Transverse colon (tissue), 4 donors: ENCODE measurements around the gene ANO9. TPM values are rescaled to one million over a fixed set of nuclear protein-coding genes. Genes with fewer than 3 reads are reported as not detected.

ENCODE experiments used
- DNase-seq: peaks from one replicate; pipeline ENCODE4 v3.0.0-alpha.2; 2019
- H3K27ac ChIP-seq, 4 donors: fragments of 200-600 bp; sonication (generic); 2 replicates each; pipeline ENCODE4 v1.5.1; 2016 to 2018; ENCODE audit warnings: inconsistent platforms in 4 of 4
- H3K27me3 ChIP-seq: fragments of 200-600 bp; sonication (generic); 2 replicates; pipeline ENCODE4 v1.5.1; 2017; ENCODE audit warnings: inconsistent platforms
- H3K36me3 ChIP-seq, 4 donors: fragments of 200-600 bp; sonication (generic); 2 replicates each; pipeline ENCODE4 v1.5.1; 2017 to 2019; ENCODE audit warnings: inconsistent platforms in 4 of 4
- H3K4me1 ChIP-seq, 4 donors: fragments of 200-600 bp; sonication (generic); 2 replicates each; pipeline ENCODE4 v1.5.1; 2017 to 2020; ENCODE audit warnings: inconsistent platforms in 4 of 4
- H3K4me3 ChIP-seq, 4 donors: fragments of 200-600 bp; sonication (generic); 1 replicate in 1 of 4; 2 replicates in 3 of 4; pipeline versions ENCODE4 v1.5.1 to v1.6.1; 2017 to 2019; ENCODE audit warnings: inconsistent platforms in 4 of 4
- H3K9me3 ChIP-seq, 2 donors: fragments of 200-600 bp; sonication (generic); 2 replicates each; pipeline ENCODE4 v1.5.1; 2017 to 2019; ENCODE audit warnings: inconsistent platforms in 2 of 2
- EP300 ChIP-seq: sonication (generic); formaldehyde crosslinking; IDR thresholded peaks from one replicate; pipeline ENCODE4 v1.6.1; 2017; ENCODE audit warnings: antibody characterized with exemption, low read depth
- POLR2A ChIP-seq: fragments of 450-650 bp; IDR thresholded peaks from one replicate; pipeline ENCODE4 v1.6.1; 2016; ENCODE audit warnings: antibody characterized with exemption, mild to moderate bottlenecking, moderate library complexity
- POLR2AphosphoS5 ChIP-seq, 3 donors: sonication (generic); formaldehyde crosslinking; IDR thresholded peaks; one replicate each; pipeline ENCODE4 v1.6.1; 2016; ENCODE audit warnings: antibody characterized with exemption in 3 of 3
- WGBS, 2 donors: methylation state at CpG; one replicate each; pipeline ENCODE4 v1.1.5; 2018; ENCODE audit warnings: low coverage in 1 of 2; 5-methylcytosine and 5-hydroxymethylcytosine counted together
- in situ Hi-C, 4 donors: fragments of 200-750 bp; cut with MboI; loops; one replicate each; pipeline versions ENCODE4 v1.15.0 to v1.15.1; 2017; ENCODE audit warnings: low sequenced_read_pairs in 3 of 4, low pct_ligation_motif_present in 1 of 4, low pct_unique_long_range_greater_than_20kb in 1 of 4
- intact Hi-C: fragments of 100-400 bp; cut with DNase I; formaldehyde crosslinking; loops from one replicate; pipeline ENCODE4 v1.15.1; 2023; ENCODE audit warnings: low total_unique reads
- total RNA-seq, 4 donors: library from RNA; depleted of rRNA; stranded (reverse); fragments of >200 nt; gene quantifications; one replicate each; pipeline ENCODE4 v1.1.0, GENCODE V29; 2016
- TF ChIP-seq, protein P1 (sequence below), 5 experiments: fragments of 200-600 bp in 3 of 5; fragments of 450-650 bp in 2 of 5; sonication (generic) in 3 of 5; IDR thresholded peaks; 1 replicate in 2 of 5; 2 replicates in 3 of 5; pipeline ENCODE4 v1.5.1; 2016 to 2017; ENCODE audit warnings: antibody characterized with exemption in 5 of 5, inconsistent platforms in 3 of 5, mild to moderate bottlenecking in 2 of 5, moderate library complexity in 1 of 5

Gene ANO9
- total RNA-seq, 4 donors from 2014 or later, result 117 to 490 (median 296) TPM

DNA sequence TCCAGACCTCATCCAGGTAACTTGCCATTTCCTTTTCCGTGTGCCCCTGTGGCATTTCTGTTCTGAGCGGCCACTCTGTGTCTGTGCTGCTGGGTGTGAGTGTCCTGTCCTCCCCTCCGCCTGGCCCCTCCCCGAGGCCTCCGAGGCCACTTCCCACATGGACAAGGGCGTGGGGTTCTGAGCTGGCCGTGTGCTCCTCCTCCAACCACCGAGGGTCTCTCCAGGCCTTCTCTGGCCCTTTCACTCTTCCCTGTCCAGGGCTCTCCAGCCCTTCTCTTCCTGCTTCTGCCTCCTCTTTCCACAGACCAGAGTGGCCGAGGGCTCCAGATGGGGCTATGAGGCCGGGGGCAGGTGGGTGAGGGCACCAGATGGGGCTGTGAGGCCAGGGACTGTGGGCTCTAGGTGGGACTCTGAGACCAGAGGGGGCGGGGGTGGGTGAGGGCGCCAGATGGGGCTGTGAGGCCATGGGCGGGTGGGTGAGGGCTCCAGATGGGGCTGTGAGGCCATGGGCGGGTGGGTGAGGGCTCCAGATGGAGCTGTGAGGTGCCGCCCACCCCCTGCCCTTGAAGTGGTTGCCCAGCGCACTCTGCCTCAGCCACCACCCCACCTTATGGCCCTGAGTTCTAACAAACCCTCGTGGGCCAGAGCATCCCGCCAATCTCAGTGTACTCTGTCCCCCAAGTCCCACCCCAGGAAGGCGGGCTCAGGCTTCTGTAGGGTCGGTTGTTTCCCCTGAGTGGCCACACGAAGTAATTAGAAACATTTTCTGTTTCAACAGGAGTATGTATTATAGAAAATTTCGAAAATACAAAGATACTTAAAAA is 32.4 kb upstream of the ANO9 start:
- H3K9me3 ChIP-seq, result no peaks in the 10 kb centered on the region
- WGBS, 2 donors, result 93 to 100% methylated on average over 3 to 19 of the region's 22 CpGs
- DNase-seq, result no peak
- H3K27ac ChIP-seq, result no peak overlapping the region
- no peaks in the 10 kb centered on the region for H3K36me3 ChIP-seq
- peaks cover 8 to 16% (median 12%) of the 10 kb centered on the region in 4 donors for H3K4me1 ChIP-seq
- H3K4me3 ChIP-seq, result no peak overlapping the region
- TF ChIP-seq POLR2A (no peak), EP300 (no peak), POLR2AphosphoS5 (IDR thresholded peaks at IDR 0.05) (no peak)
- TF ChIP-seq, protein P1, sequence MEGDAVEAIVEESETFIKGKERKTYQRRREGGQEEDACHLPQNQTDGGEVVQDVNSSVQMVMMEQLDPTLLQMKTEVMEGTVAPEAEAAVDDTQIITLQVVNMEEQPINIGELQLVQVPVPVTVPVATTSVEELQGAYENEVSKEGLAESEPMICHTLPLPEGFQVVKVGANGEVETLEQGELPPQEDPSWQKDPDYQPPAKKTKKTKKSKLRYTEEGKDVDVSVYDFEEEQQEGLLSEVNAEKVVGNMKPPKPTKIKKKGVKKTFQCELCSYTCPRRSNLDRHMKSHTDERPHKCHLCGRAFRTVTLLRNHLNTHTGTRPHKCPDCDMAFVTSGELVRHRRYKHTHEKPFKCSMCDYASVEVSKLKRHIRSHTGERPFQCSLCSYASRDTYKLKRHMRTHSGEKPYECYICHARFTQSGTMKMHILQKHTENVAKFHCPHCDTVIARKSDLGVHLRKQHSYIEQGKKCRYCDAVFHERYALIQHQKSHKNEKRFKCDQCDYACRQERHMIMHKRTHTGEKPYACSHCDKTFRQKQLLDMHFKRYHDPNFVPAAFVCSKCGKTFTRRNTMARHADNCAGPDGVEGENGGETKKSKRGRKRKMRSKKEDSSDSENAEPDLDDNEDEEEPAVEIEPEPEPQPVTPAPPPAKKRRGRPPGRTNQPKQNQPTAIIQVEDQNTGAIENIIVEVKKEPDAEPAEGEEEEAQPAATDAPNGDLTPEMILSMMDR (IDR thresholded peaks at IDR 0.05), result no peak
- in situ Hi-C loops (no loop called here), intact Hi-C loops (no loop called here)
- no peaks in the 10 kb centered on the region for H3K27me3 ChIP-seq

DNA sequence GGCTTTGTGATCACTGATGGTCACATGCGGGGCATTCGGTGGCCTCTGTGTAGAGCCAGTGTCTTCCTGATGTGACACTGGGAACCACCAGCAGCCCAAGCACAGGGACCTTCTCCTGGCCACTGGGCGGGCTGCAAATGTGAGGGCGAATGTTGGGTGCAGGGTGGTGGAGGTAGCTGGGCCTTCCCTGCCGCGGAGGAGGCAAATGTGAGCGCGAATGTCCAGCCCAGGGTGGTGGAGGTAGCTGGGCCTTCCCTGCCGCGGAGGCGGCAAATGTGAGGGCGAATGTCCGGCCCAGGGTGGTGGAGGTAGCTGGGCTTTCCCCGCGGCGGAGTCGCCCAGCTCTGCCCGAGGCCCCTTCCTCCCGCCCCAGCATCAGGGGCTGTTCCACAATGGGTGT is 31.6 kb upstream of the ANO9 start:
- H3K9me3 ChIP-seq, result no peaks in the 10 kb centered on the region
- in situ Hi-C loops, result no loop called here
- WGBS, 2 donors, result 96% methylated on average over 19 of the region's 19 CpGs; no CpG with 5 or more reads in 1 of the 2 donors
- H3K27ac ChIP-seq, result no peak overlapping the region
- TF ChIP-seq POLR2AphosphoS5 (IDR thresholded peaks at IDR 0.05) (no peak), EP300 (no peak), POLR2A (no peak)
- TF ChIP-seq, protein P1 (IDR thresholded peaks at IDR 0.05), result no peak
- no peak for DNase-seq
- intact Hi-C loops, result no loop called here
- peaks cover 8 to 16% (median 13%) of the 10 kb centered on the region in 4 donors for H3K4me1 ChIP-seq
- no peaks in the 10 kb centered on the region for H3K36me3 ChIP-seq
- no peak overlapping the region for H3K4me3 ChIP-seq
- no peaks in the 10 kb centered on the region for H3K27me3 ChIP-seq

DNA sequence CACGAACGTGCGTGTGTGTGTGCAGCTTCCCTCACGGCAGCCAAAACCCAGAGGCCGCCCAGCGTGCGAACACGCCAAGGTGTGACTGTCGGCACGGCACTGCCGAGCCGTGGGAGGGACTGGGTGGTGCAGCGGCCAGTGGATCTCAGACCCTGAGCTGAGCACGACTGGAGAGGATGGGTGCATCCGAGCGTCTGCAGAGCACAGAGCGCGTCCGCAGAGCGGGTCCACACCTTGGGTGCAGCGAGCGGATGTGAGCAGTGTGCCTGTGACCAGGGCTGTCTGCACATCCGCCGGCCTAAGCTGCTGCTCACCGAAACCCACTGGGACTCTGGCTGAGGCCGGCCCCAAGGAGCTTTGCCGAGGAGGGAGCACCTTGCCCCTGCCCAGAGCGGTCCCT is 31.0 kb upstream of the ANO9 start:
- TF ChIP-seq, protein P1 (IDR thresholded peaks at IDR 0.05), result no peak
- TF ChIP-seq EP300 (no peak), POLR2AphosphoS5 (IDR thresholded peaks at IDR 0.05) (no peak), POLR2A (no peak)

DNA sequence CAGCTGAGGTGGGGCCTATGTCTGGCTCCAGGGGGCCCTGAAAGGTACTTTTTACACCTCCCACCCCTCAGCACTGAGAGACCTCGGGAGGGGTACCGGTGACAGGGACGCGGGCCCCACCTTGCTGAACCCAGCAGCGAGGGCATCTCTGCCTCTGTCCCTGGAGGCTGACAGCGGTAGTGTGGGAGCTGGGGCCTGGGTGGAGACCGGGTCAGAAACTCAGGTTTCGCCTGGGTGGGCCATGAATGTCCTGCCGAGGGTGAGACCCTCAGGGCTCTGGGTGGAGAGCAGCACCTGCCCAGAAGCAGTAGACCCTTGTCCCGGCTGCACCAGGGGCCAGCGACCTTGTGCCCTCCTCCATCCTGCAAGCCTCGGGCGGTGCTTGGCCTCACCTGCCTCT is 30.5 kb upstream of the ANO9 start:
- no peak overlapping the region for H3K27ac ChIP-seq
- no peaks in the 10 kb centered on the region for H3K36me3 ChIP-seq
- no peaks in the 10 kb centered on the region for H3K9me3 ChIP-seq
- intact Hi-C loops, result no loop called here
- DNase-seq, result no peak
- peaks cover 8 to 16% (median 13%) of the 10 kb centered on the region in 4 donors for H3K4me1 ChIP-seq
- no peak overlapping the region for H3K4me3 ChIP-seq
- no peak for TF ChIP-seq POLR2A
- no peak for TF ChIP-seq POLR2AphosphoS5 (IDR thresholded peaks at IDR 0.05)
- TF ChIP-seq, protein P1 (IDR thresholded peaks at IDR 0.05), result no peak
- TF ChIP-seq EP300, result no peak
- 93% methylated on average over 13 of the region's 13 CpGs; no CpG with 5 or more reads in 1 of the 2 donors for WGBS, 2 donors
- in situ Hi-C loops, result no loop called here
- no peaks in the 10 kb centered on the region for H3K27me3 ChIP-seq

More for the DNA sequence above, 31.0 kb upstream of the ANO9 start:
- Histone ChIP-seq H3K9me3 (no peaks in the 10 kb centered on the region), H3K36me3 (no peaks in the 10 kb centered on the region), H3K27ac (no peak overlapping the region), H3K4me1 (peaks cover 8 to 16% (median 13%) of the 10 kb centered on the region in 4 donors), H3K4me3 (no peak overlapping the region), H3K27me3 (no peaks in the 10 kb centered on the region)
- intact Hi-C loops (no loop called here), in situ Hi-C loops (no loop called here)
- 94% methylated on average over 22 of the region's 28 CpGs; no CpG with 5 or more reads in 1 of the 2 donors for WGBS, 2 donors
- DNase-seq, result no peak
